Astrocyte (in vitro differentiated cells and primary cell): Measurements from ENCODE around the gene HLF. TPM values are rescaled to one million over a fixed set of nuclear protein-coding genes. Genes with fewer than 3 reads are reported as not detected.

Experiments used
- DNase-seq: peaks from one replicate; pipeline ENCODE4 v3.0.0-alpha.2; 2010; ENCODE audit warnings: low read depth
- FAIRE-seq: peaks from 2 replicates; lab custom pipeline; 2011; peaks lifted over from hg19 to GRCh38; lab: Jason Lieb, UNC
- H2AFZ ChIP-seq: 2 replicates; pipeline ENCODE4 v1.6.0; 2012; ENCODE audit warnings: low read depth, low read length, inconsistent platforms
- H3K27ac ChIP-seq: 2 replicates; pipeline ENCODE4 v1.5.1; 2011; ENCODE audit warnings: low read depth, low read length, inconsistent platforms
- H3K27me3 ChIP-seq: 2 replicates; pipeline ENCODE4 v1.6.0; 2011; ENCODE audit warnings: low read length, inconsistent platforms; ENCODE audit not compliant: insufficient read depth
- H3K36me3 ChIP-seq: 2 replicates; pipeline ENCODE4 v1.5.1; 2011; ENCODE audit warnings: low read length, inconsistent platforms; ENCODE audit not compliant: insufficient read depth
- H3K4me1 ChIP-seq: 2 replicates; pipeline ENCODE4 v1.5.1; 2011; ENCODE audit warnings: low read length, inconsistent platforms; ENCODE audit not compliant: insufficient read depth
- H3K4me2 ChIP-seq: 2 replicates; pipeline ENCODE4 v1.6.0; 2012; ENCODE audit warnings: low read length, inconsistent platforms
- H3K4me3 ChIP-seq: 2 replicates; pipeline ENCODE4 v1.5.1; 2011; ENCODE audit warnings: low read depth, mild to moderate bottlenecking, low read length, inconsistent platforms; ENCODE audit not compliant: insufficient read depth
- H3K79me2 ChIP-seq: 2 replicates; pipeline ENCODE4 v1.6.0; 2012; ENCODE audit warnings: mild to moderate bottlenecking, low read length, inconsistent platforms; ENCODE audit not compliant: insufficient read depth
- H3K9ac ChIP-seq: 2 replicates; pipeline ENCODE4 v1.6.0; 2012; ENCODE audit warnings: mild to moderate bottlenecking, low read length, inconsistent platforms
- H3K9me3 ChIP-seq: 2 replicates; pipeline ENCODE4 v1.5.1; 2012; ENCODE audit warnings: low read depth, mild to moderate bottlenecking, low read length, inconsistent platforms; ENCODE audit not compliant: insufficient read depth
- H4K20me1 ChIP-seq: 2 replicates; pipeline ENCODE4 v1.6.0; 2012; ENCODE audit warnings: low read length, inconsistent platforms; ENCODE audit not compliant: insufficient read depth
- H3K27ac Mint-ChIP-seq: one replicate; pipeline ENCODE4 v1.8.0; 2021; ENCODE audit warnings: mild to moderate bottlenecking, mixed read lengths; ENCODE audit not compliant: unreplicated experiment
- H3K27me3 Mint-ChIP-seq: one replicate; pipeline ENCODE4 v1.8.0; 2021; ENCODE audit warnings: low read depth, mixed read lengths; ENCODE audit not compliant: unreplicated experiment
- H3K36me3 Mint-ChIP-seq: one replicate; pipeline ENCODE4 v1.8.0; 2021; ENCODE audit warnings: low read depth, mixed read lengths; ENCODE audit not compliant: unreplicated experiment
- H3K4me1 Mint-ChIP-seq: one replicate; pipeline ENCODE4 v1.8.0; 2021; ENCODE audit warnings: low read depth, mixed read lengths; ENCODE audit not compliant: unreplicated experiment
- H3K4me3 Mint-ChIP-seq: one replicate; pipeline ENCODE4 v1.8.0; 2021; ENCODE audit warnings: mild to moderate bottlenecking, moderate library complexity, mixed read lengths; ENCODE audit not compliant: unreplicated experiment
- H3K9me3 Mint-ChIP-seq: one replicate; pipeline ENCODE4 v1.8.0; 2021; ENCODE audit warnings: mild to moderate bottlenecking, mixed read lengths; ENCODE audit not compliant: unreplicated experiment
- CTCF ChIP-seq: IDR thresholded peaks from 2 replicates; pipeline ENCODE4 v1.5.1; 2011; ENCODE audit warnings: low read depth, mild to moderate bottlenecking, inconsistent platforms, low read length, moderate library complexity; ENCODE audit not compliant: insufficient read depth
- EZH2 ChIP-seq: IDR thresholded peaks from 2 replicates; pipeline ENCODE4 v1.6.1; 2012; ENCODE audit warnings: mild to moderate bottlenecking, low read length, inconsistent platforms; ENCODE audit not compliant: insufficient read depth
- total RNA-seq: library from RNA; stranded (reverse); gene quantifications from 2 replicates; pipeline ENCODE4 v1.2.1, GENCODE V29; 2021

Gene HLF
- total RNA-seq, 1 donor from 2014 or later: not detected

GRCh38 chr17:55233840-55234239 lies 30.9 kb upstream of the HLF start:
- DNase-seq (no peak), FAIRE-seq (no peak)
- Histone ChIP-seq H3K27ac (no peak overlapping the region), H3K4me1 (peaks cover 4% of the 10 kb centered on the region), H3K79me2 (no peaks in the 10 kb centered on the region), H4K20me1 (no peaks in the 10 kb centered on the region), H3K4me3 (no peak overlapping the region), H3K36me3 (no peaks in the 10 kb centered on the region), H2AFZ (no peak overlapping the region), H3K4me2 (no peak overlapping the region), H3K9ac (no peak overlapping the region), H3K9me3 (no peaks in the 10 kb centered on the region), H3K27me3 (no peaks in the 10 kb centered on the region)
- H3K27ac Mint-ChIP-seq: no peak overlapping the region
- H3K4me1 Mint-ChIP-seq: no peaks in the 10 kb centered on the region
- H3K4me3 Mint-ChIP-seq: no peak overlapping the region
- H3K27me3 Mint-ChIP-seq: peaks cover 3% of the 10 kb centered on the region
- no peaks in the 10 kb centered on the region for H3K36me3 Mint-ChIP-seq
- no peak for TF ChIP-seq EZH2
- no peak for TF ChIP-seq CTCF
- no peaks in the 10 kb centered on the region for H3K9me3 Mint-ChIP-seq

DNA sequence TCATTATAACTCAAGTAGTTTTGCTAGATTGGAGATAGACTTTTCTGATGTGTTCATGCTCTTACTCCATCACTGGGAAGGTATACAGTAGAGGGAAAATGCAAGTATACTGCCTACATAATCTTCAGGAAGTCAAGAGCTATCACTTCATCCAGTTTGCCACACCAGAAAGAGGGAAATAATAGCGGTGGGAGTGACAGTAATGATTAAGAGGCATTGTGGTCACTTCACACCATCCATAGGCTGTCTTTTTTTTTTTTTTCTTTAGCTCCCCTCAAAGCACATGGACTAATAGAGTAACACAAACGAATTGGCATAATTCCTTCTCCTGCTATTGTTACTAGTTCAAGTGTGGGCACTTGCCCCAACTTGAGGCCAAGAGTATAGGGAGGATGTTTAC lies 28.4 kb upstream of the HLF start:
- no peak for TF ChIP-seq EZH2
- TF ChIP-seq CTCF: no peak
- peaks cover 12% of the 10 kb centered on the region for H3K27me3 ChIP-seq
- Mint-ChIP-seq H3K9me3 (no peaks in the 10 kb centered on the region), H3K4me1 (no peaks in the 10 kb centered on the region), H3K36me3 (no peaks in the 10 kb centered on the region), H3K4me3 (no peak overlapping the region), H3K27ac (no peak overlapping the region), H3K27me3 (peaks cover 7% of the 10 kb centered on the region)
- peaks cover 4% of the 10 kb centered on the region for H3K4me1 ChIP-seq
- H3K9ac ChIP-seq: no peak overlapping the region
- DNase-seq: no peak
- H3K4me3 ChIP-seq: no peak overlapping the region
- no peak overlapping the region for H2AFZ ChIP-seq
- no peaks in the 10 kb centered on the region for H3K36me3 ChIP-seq
- H3K79me2 ChIP-seq: no peaks in the 10 kb centered on the region
- H3K4me2 ChIP-seq: no peak overlapping the region
- FAIRE-seq: no peak
- H3K9me3 ChIP-seq: no peaks in the 10 kb centered on the region
- no peak overlapping the region for H3K27ac ChIP-seq
- H4K20me1 ChIP-seq: no peaks in the 10 kb centered on the region

- DNase-seq: no peak
- Histone ChIP-seq H3K27ac (no peak overlapping the region), H3K36me3 (no peaks in the 10 kb centered on the region), H4K20me1 (no peaks in the 10 kb centered on the region), H3K9me3 (no peaks in the 10 kb centered on the region), H3K27me3 (peaks cover 12% of the 10 kb centered on the region), H2AFZ (no peak overlapping the region), H3K4me1 (peaks cover 4% of the 10 kb centered on the region), H3K79me2 (no peaks in the 10 kb centered on the region), H3K4me2 (no peak overlapping the region), H3K4me3 (no peak overlapping the region), H3K9ac (no peak overlapping the region)
- TF ChIP-seq CTCF: no peak
- no peak for TF ChIP-seq EZH2
- Mint-ChIP-seq H3K4me1 (no peaks in the 10 kb centered on the region), H3K27me3 (peaks cover 7% of the 10 kb centered on the region), H3K27ac (no peak overlapping the region), H3K9me3 (no peaks in the 10 kb centered on the region), H3K4me3 (no peak overlapping the region), H3K36me3 (no peaks in the 10 kb centered on the region)
- FAIRE-seq: no peak
These were observed 27.5 kb upstream of the HLF start for GRCh38 chr17:55237268-55237667.
